Endodermal cell (in vitro differentiated cells): ENCODE measurements around the gene CDH9. TPM values are rescaled to one million over a fixed set of nuclear protein-coding genes. Genes with fewer than 3 reads are reported as not detected.
"Not testable (repeated sequence)": the region's sequence is repeated elsewhere in the genome, so short reads cannot be mapped to it uniquely, and the experiment has no call there.

Experiments used
- DNase-seq: peaks from one replicate; pipeline ENCODE4 v3.0.0-alpha.2; 2017
- H3K27ac ChIP-seq: 2 replicates; pipeline ENCODE4 v1.5.1; 2013; ENCODE audit warnings: mild to moderate bottlenecking, low read depth, low read length, moderate library complexity
- H3K27me3 ChIP-seq: 2 replicates; pipeline ENCODE4 v1.6.1; 2013; ENCODE audit warnings: mild to moderate bottlenecking, low read length, moderate library complexity; ENCODE audit not compliant: insufficient read depth, control insufficient read depth, poor library complexity, severe bottlenecking
- H3K36me3 ChIP-seq: 2 replicates; pipeline ENCODE4 v1.7.0; 2013; ENCODE audit warnings: mild to moderate bottlenecking, low read length, moderate library complexity; ENCODE audit not compliant: control insufficient read depth, insufficient read depth
- H3K4me1 ChIP-seq: one replicate; pipeline ENCODE4 v1.7.0; 2013; ENCODE audit warnings: low read length; ENCODE audit not compliant: control insufficient read depth, insufficient read depth
- H3K4me3 ChIP-seq: 2 replicates; pipeline ENCODE4 v1.5.1; 2013; ENCODE audit warnings: mild to moderate bottlenecking, low read length, moderate library complexity
- H3K9ac ChIP-seq: 2 replicates; pipeline ENCODE4 v1.6.1; 2013; ENCODE audit warnings: mild to moderate bottlenecking, low read length, moderate library complexity; ENCODE audit not compliant: poor library complexity, severe bottlenecking; ENCODE audit errors: extremely low read depth
- H3K9me3 ChIP-seq: 2 replicates; pipeline ENCODE4 v1.6.1; 2013; ENCODE audit warnings: mild to moderate bottlenecking, low read length, moderate library complexity; ENCODE audit not compliant: control insufficient read depth
- H3K27ac Mint-ChIP-seq: 2 replicates; pipeline ENCODE4 v1.8.0; 2020; ENCODE audit warnings: mixed read lengths
- H3K27me3 Mint-ChIP-seq: 2 replicates; pipeline ENCODE4 v1.8.0; 2021; ENCODE audit warnings: mild to moderate bottlenecking, mixed read lengths; ENCODE audit not compliant: insufficient read depth
- H3K36me3 Mint-ChIP-seq: 2 replicates; pipeline ENCODE4 v1.8.0; 2020; ENCODE audit warnings: low read depth, mixed read lengths
- H3K4me1 Mint-ChIP-seq: 2 replicates; pipeline ENCODE4 v1.8.0; 2020; ENCODE audit warnings: mixed read lengths
- H3K4me3 Mint-ChIP-seq: 2 replicates; pipeline ENCODE4 v1.8.0; 2020; ENCODE audit warnings: mild to moderate bottlenecking, moderate library complexity, mixed read lengths
- H3K9me3 Mint-ChIP-seq: 2 replicates; pipeline ENCODE4 v1.8.0; 2020; ENCODE audit warnings: mild to moderate bottlenecking, mixed read lengths
- WGBS, 2 experiments: methylation state at CpG; one replicate each; pipeline versions ENCODE4 v1.1.5 to v1.1.7; 2013; ENCODE audit warnings: missing lambda C conversion rate in 2 of 2, mixed read lengths in 1 of 2; ENCODE audit not compliant: insufficient coverage in 1 of 2, insufficient read length in 1 of 2; 5-methylcytosine and 5-hydroxymethylcytosine counted together
- total RNA-seq, 2 donors: library from RNA; stranded (reverse); fragmentation: NEBNext Ultra II Directional in 1 of 2; extraction: Animal tissue kit (Norgen Biotek cat#: 25700) in 1 of 2; gene quantifications; 2 replicates in 1 of 2; 3 replicates in 1 of 2; pipeline ENCODE4 v1.2.1, GENCODE V29; 2021
- TF ChIP-seq, protein P1 (sequence below): fragments of 200-600 bp; sonication (generic); conservative IDR thresholded peaks from 2 replicates; pipeline ENCODE4 v1.5.0; 2021; ENCODE audit warnings: antibody characterized with exemption, mild to moderate bottlenecking

CDH9 gene
- total RNA-seq, 2 donors from 2014 or later = not detected

GRCh38 chr5:26864061-26864460 is 174.3 kb downstream of the CDH9 start:
- H3K9me3 Mint-ChIP-seq = no peaks in the 10 kb centered on the region
- peaks cover under 1% of the 10 kb centered on the region for H3K4me1 Mint-ChIP-seq
- H3K27me3 Mint-ChIP-seq = peaks cover 2% of the 10 kb centered on the region
- 95 to 100% methylated on average over 2 to 3 of the region's 4 CpGs for WGBS, 2 experiments
- no peaks in the 10 kb centered on the region for H3K36me3 Mint-ChIP-seq
- H3K4me3 ChIP-seq = no peak overlapping the region
- H3K27ac Mint-ChIP-seq = no peak overlapping the region
- H3K27ac ChIP-seq = no peak overlapping the region
- no peak for DNase-seq
- no peaks in the 10 kb centered on the region for H3K9me3 ChIP-seq
- H3K27me3 ChIP-seq = no peaks in the 10 kb centered on the region
- no peak overlapping the region for H3K9ac ChIP-seq
- H3K4me3 Mint-ChIP-seq = no peak overlapping the region
- H3K36me3 ChIP-seq = no peaks in the 10 kb centered on the region
- no peaks in the 10 kb centered on the region for H3K4me1 ChIP-seq
- TF ChIP-seq, protein P1, sequence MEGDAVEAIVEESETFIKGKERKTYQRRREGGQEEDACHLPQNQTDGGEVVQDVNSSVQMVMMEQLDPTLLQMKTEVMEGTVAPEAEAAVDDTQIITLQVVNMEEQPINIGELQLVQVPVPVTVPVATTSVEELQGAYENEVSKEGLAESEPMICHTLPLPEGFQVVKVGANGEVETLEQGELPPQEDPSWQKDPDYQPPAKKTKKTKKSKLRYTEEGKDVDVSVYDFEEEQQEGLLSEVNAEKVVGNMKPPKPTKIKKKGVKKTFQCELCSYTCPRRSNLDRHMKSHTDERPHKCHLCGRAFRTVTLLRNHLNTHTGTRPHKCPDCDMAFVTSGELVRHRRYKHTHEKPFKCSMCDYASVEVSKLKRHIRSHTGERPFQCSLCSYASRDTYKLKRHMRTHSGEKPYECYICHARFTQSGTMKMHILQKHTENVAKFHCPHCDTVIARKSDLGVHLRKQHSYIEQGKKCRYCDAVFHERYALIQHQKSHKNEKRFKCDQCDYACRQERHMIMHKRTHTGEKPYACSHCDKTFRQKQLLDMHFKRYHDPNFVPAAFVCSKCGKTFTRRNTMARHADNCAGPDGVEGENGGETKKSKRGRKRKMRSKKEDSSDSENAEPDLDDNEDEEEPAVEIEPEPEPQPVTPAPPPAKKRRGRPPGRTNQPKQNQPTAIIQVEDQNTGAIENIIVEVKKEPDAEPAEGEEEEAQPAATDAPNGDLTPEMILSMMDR = no peak

DNA sequence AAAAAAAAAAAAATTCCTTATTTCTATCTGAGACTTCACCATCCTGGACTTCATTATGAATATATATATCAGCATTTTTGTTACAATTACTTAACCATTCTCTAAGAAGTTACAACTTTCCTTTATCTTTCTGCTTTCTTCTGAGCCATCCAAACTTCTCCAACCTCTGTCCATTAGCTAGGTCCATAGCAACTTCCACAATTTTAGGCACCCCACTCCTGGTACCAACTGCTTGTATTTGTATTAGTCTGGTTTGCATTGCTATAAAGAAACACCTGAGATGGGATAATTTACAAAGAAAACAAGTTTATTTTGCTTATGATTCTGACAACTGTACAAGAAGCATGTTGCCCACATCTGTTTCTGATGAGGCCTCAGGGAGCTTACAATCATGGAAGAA is 182.1 kb downstream of the CDH9 start:
- TF ChIP-seq, protein P1 = no peak
- Histone ChIP-seq H3K27me3 (no peaks in the 10 kb centered on the region), H3K4me1 (no peaks in the 10 kb centered on the region), H3K27ac (no peak overlapping the region), H3K9me3 (peaks cover 20% of the 10 kb centered on the region), H3K9ac (no peak overlapping the region), H3K4me3 (peak overlapping the region; percentile 19), H3K36me3 (no peaks in the 10 kb centered on the region)
- no peaks in the 10 kb centered on the region for H3K27me3 Mint-ChIP-seq
- H3K4me3 Mint-ChIP-seq = no peak overlapping the region
- no peak overlapping the region for H3K27ac Mint-ChIP-seq
- DNase-seq = no peak
- peaks cover 26% of the 10 kb centered on the region for H3K9me3 Mint-ChIP-seq
- H3K36me3 Mint-ChIP-seq = no peaks in the 10 kb centered on the region
- H3K4me1 Mint-ChIP-seq = no peaks in the 10 kb centered on the region

- not testable (repeated sequence) for H3K27ac ChIP-seq, H3K4me3 Mint-ChIP-seq
These were observed 185.9 kb downstream of the CDH9 start for GRCh38 chr5:26852450-26852849.

DNA sequence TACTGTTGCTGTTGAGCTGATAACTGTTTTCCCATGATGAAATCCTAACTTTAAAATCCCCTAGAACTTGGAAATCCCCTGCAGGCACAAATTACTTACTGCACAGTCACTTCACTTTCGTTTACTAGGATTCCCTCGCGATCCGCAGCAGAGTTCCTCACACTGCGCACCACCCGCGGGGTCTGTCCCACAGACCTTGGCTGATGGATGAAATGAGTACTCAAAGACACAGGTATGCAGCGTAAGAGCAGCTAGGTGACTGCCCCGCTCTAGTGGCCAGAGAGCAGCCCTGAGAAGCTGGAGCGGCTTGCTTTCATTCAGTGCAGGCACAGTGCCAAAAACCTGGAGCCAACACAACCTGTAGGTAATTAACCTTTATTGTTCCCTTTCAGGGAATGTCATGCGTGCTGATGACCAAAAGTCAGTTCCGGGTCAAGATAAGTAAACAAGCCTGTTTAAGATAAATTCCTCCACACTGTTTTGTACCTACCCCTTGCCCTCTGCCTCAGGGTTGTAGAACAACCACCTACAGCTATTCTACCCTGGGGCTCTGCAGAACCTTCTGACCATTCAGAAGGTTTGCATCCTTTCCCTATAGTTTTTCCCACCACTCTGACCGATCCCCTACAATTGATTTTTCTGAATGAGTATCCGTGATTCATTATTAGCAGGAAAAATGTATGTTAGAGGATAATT is 191.2 kb downstream of the CDH9 start:
- Mint-ChIP-seq H3K27me3 (no peaks in the 10 kb centered on the region), H3K4me3 (no peak overlapping the region), H3K27ac (no peak overlapping the region), H3K9me3 (no peaks in the 10 kb centered on the region), H3K4me1 (no peaks in the 10 kb centered on the region), H3K36me3 (no peaks in the 10 kb centered on the region)
- Histone ChIP-seq H3K9ac (no peak overlapping the region), H3K4me1 (no peaks in the 10 kb centered on the region), H3K27me3 (no peaks in the 10 kb centered on the region), H3K4me3 (no peak overlapping the region), H3K36me3 (no peaks in the 10 kb centered on the region), H3K27ac (no peak overlapping the region), H3K9me3 (no peaks in the 10 kb centered on the region)
- WGBS, 2 experiments = 94 to 100% methylated on average over 8 to 14 of the region's 14 CpGs
- peak; percentile 49 for DNase-seq
- TF ChIP-seq, protein P1 = no peak

More at GRCh38 chr5:26852450-26852849, 185.9 kb downstream of the CDH9 start:
- H3K36me3 ChIP-seq, H3K4me1 ChIP-seq, H3K27ac Mint-ChIP-seq, H3K27me3 ChIP-seq, H3K4me1 Mint-ChIP-seq, DNase-seq, H3K36me3 Mint-ChIP-seq, H3K27me3 Mint-ChIP-seq, H3K9ac ChIP-seq, H3K4me3 ChIP-seq: not testable (repeated sequence)
- H3K9me3 Mint-ChIP-seq = peaks cover 26% of the 10 kb centered on the region
- H3K9me3 ChIP-seq = peaks cover 20% of the 10 kb centered on the region
- WGBS, 2 experiments = 93% methylated on average over 5 to 8 of the region's 8 CpGs
